Hepatocyte (in vitro differentiated cells): ENCODE measurements around the gene CCBE1.

ENCODE experiments used
- EZH2 ChIP-seq: fragments of 200-600 bp; sonication (generic); IDR thresholded peaks from 2 replicates; pipeline ENCODE4 v1.6.1; 2016; ENCODE audit warnings: antibody characterized with exemption, mild to moderate bottlenecking, borderline replicate concordance
- EZH2phosphoT487 ChIP-seq: fragments of 200-600 bp; sonication (generic); IDR thresholded peaks from one replicate; pipeline ENCODE4 v1.6.1; 2018; ENCODE audit warnings: antibody characterized with exemption, mild to moderate bottlenecking, low read depth, moderate library complexity; ENCODE audit not compliant: unreplicated experiment, severe bottlenecking
- TF ChIP-seq, protein P1 (sequence below): fragments of 200-600 bp; sonication (generic); IDR thresholded peaks from 2 replicates; pipeline ENCODE4 v1.5.1; 2016; ENCODE audit warnings: antibody characterized with exemption, mild to moderate bottlenecking; ENCODE audit not compliant: poor library complexity

DNA sequence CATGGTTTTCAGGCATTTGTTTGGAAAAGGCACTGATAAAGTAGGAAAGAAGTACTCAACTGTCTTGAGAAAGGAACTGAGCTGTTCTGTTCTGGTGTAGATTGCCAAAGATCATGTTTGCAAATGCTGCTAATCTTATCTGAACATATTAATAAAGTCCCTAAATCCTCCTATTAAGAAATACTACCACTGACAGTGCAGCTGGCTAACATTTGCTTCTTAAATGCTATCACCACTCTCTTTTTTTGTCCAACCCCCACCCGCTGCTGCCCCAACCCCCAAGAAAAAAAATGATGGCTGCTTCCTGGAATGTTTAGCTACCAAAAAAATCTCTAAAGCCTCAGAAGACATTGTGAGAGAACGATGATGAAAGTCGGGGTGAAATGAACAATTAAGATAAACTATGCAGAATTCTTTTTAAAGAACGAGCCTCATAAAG lies 130.7 kb downstream of the CCBE1 start:
- TF ChIP-seq, protein P1, sequence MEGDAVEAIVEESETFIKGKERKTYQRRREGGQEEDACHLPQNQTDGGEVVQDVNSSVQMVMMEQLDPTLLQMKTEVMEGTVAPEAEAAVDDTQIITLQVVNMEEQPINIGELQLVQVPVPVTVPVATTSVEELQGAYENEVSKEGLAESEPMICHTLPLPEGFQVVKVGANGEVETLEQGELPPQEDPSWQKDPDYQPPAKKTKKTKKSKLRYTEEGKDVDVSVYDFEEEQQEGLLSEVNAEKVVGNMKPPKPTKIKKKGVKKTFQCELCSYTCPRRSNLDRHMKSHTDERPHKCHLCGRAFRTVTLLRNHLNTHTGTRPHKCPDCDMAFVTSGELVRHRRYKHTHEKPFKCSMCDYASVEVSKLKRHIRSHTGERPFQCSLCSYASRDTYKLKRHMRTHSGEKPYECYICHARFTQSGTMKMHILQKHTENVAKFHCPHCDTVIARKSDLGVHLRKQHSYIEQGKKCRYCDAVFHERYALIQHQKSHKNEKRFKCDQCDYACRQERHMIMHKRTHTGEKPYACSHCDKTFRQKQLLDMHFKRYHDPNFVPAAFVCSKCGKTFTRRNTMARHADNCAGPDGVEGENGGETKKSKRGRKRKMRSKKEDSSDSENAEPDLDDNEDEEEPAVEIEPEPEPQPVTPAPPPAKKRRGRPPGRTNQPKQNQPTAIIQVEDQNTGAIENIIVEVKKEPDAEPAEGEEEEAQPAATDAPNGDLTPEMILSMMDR = no peak
- no peak for TF ChIP-seq EZH2
- TF ChIP-seq EZH2phosphoT487 = peak; percentile 68
